HEK293 (cell line): ENCODE data around the gene GAST.

Source experiments
- CTCF ChIA-PET: fragments of 350-600 bp; formaldehyde crosslinking; extraction: SDS; loops from one replicate; lab custom pipeline; 2021; ENCODE audit warnings: antibody characterized with exemption; lab: Yijun Ruan, JAX
- POLR2A ChIA-PET: fragments of 300-600 bp; formaldehyde crosslinking; extraction: SDS; loops from one replicate; lab custom pipeline; 2020; ENCODE audit warnings: antibody characterized with exemption, inconsistent platforms; lab: Yijun Ruan, JAX
- H3K27ac ChIP-seq: fragments of 200-500 bp; sonication (Bioruptor generic); 2 replicates; pipeline ENCODE4 v1.5.1; 2014; ENCODE audit warnings: low read depth, low read length, control low read depth, inconsistent platforms; ENCODE audit errors: extremely low read depth
- H3K36me3 ChIP-seq, 2 experiments: fragments of 200-500 bp in 1 of 2; sonication (Bioruptor generic) in 1 of 2; 1 replicate in 1 of 2; 2 replicates in 1 of 2; pipeline ENCODE4 v1.5.1; 2014 to 2017; ENCODE audit warnings: inconsistent platforms in 2 of 2, low read length in 2 of 2; ENCODE audit not compliant: control insufficient read depth in 2 of 2, insufficient read depth in 1 of 2
- H3K4me1 ChIP-seq: fragments of 200-500 bp; sonication (Bioruptor generic); 2 replicates; pipeline ENCODE4 v1.5.1; 2014; ENCODE audit warnings: mild to moderate bottlenecking, low read length, inconsistent platforms; ENCODE audit not compliant: control insufficient read depth, insufficient read depth
- H3K4me3 ChIP-seq: 2 replicates; pipeline ENCODE4 v1.5.1; 2011; ENCODE audit warnings: low read depth, mild to moderate bottlenecking, control low read depth, low read length, moderate library complexity
- H3K9me3 ChIP-seq: fragments of 200-500 bp; sonication (Bioruptor generic); 2 replicates; pipeline ENCODE4 v1.5.1; 2014; ENCODE audit warnings: low read depth, low read length, inconsistent platforms; ENCODE audit not compliant: control insufficient read depth, insufficient read depth
- GLI4 ChIP-seq: fragments of 450-650 bp; formaldehyde crosslinking; IDR thresholded peaks from 2 replicates; pipeline ENCODE4 v1.5.1; 2016; ENCODE audit warnings: missing biosample characterization, missing genetic modification characterization
- SP7 ChIP-seq: fragments of 450-650 bp; formaldehyde crosslinking; IDR thresholded peaks from 2 replicates; pipeline ENCODE4 v1.5.1; 2016; ENCODE audit warnings: missing biosample characterization, missing genetic modification characterization
- TCF7L2 ChIP-seq: IDR thresholded peaks from 2 replicates; pipeline ENCODE4 v1.6.1; 2011; ENCODE audit warnings: low read depth, mild to moderate bottlenecking, inconsistent platforms, low read length, moderate library complexity, borderline replicate concordance
- ZBTB48 ChIP-seq: fragments of 450-650 bp; formaldehyde crosslinking; IDR thresholded peaks from 2 replicates; pipeline ENCODE4 v1.5.1; 2016; ENCODE audit warnings: missing biosample characterization, missing genetic modification characterization
- ZBTB7A ChIP-seq: fragments of 450-650 bp; formaldehyde crosslinking; IDR thresholded peaks from 2 replicates; pipeline ENCODE4 v1.5.1; 2016; ENCODE audit warnings: low read depth, missing biosample characterization, missing genetic modification characterization
- ZFHX2 ChIP-seq: fragments of 450-650 bp; formaldehyde crosslinking; conservative IDR thresholded peaks from 2 replicates; pipeline ENCODE4 v1.5.1; 2016; ENCODE audit warnings: missing biosample characterization, missing genetic modification characterization
- ZNF132 ChIP-seq: fragments of 450-650 bp; formaldehyde crosslinking; IDR thresholded peaks from 2 replicates; pipeline ENCODE4 v1.5.1; 2017; ENCODE audit warnings: missing biosample characterization, missing genetic modification characterization, borderline replicate concordance
- ZNF140 ChIP-seq: fragments of 450-650 bp; formaldehyde crosslinking; IDR thresholded peaks from 2 replicates; pipeline ENCODE4 v1.5.1; 2016; ENCODE audit warnings: missing biosample characterization, missing genetic modification characterization
- ZNF37A ChIP-seq: fragments of 450-650 bp; IDR thresholded peaks from 2 replicates; pipeline ENCODE4 v1.5.1; 2018; ENCODE audit warnings: missing biosample characterization, missing genetic modification characterization
- ZNF423 ChIP-seq: fragments of 450-650 bp; formaldehyde crosslinking; IDR thresholded peaks from 2 replicates; pipeline ENCODE4 v1.5.1; 2016; ENCODE audit warnings: missing biosample characterization, missing genetic modification characterization
- ZNF501 ChIP-seq: fragments of 450-650 bp; formaldehyde crosslinking; IDR thresholded peaks from 2 replicates; pipeline ENCODE4 v1.5.1; 2016; ENCODE audit warnings: missing biosample characterization, missing genetic modification characterization
- ZNF561 ChIP-seq: fragments of 450-650 bp; IDR thresholded peaks from 2 replicates; pipeline ENCODE4 v1.5.1; 2018; ENCODE audit warnings: missing biosample characterization, missing genetic modification characterization, borderline replicate concordance
- ZNF610 ChIP-seq: fragments of 450-650 bp; formaldehyde crosslinking; IDR thresholded peaks from 2 replicates; pipeline ENCODE4 v1.5.1; 2016; ENCODE audit warnings: missing biosample characterization, missing genetic modification characterization, borderline replicate concordance
- ZNF623 ChIP-seq: fragments of 450-650 bp; formaldehyde crosslinking; IDR thresholded peaks from 2 replicates; pipeline ENCODE4 v1.5.1; 2016; ENCODE audit warnings: missing biosample characterization, missing genetic modification characterization
- ZNF629 ChIP-seq: fragments of 450-650 bp; formaldehyde crosslinking; IDR thresholded peaks from 2 replicates; pipeline ENCODE4 v1.5.1; 2017; ENCODE audit warnings: missing biosample characterization, missing genetic modification characterization
- ZNF76 ChIP-seq: fragments of 450-650 bp; formaldehyde crosslinking; IDR thresholded peaks from 2 replicates; pipeline ENCODE4; 2016; ENCODE audit warnings: low read depth, missing biosample characterization, missing genetic modification characterization, borderline replicate concordance
- ZSCAN30 ChIP-seq: fragments of 450-650 bp; IDR thresholded peaks from 2 replicates; pipeline ENCODE4 v1.5.1; 2018; ENCODE audit warnings: missing biosample characterization, mild to moderate bottlenecking, missing genetic modification characterization, moderate library complexity
- TF ChIP-seq, protein P1 (sequence below): fragments of 450-650 bp; formaldehyde crosslinking; IDR thresholded peaks from 2 replicates; pipeline ENCODE4 v1.5.1; 2016; ENCODE audit warnings: missing biosample characterization, missing genetic modification characterization, low read depth
- TF ChIP-seq, protein P2 (sequence below): fragments of 450-650 bp; formaldehyde crosslinking; IDR thresholded peaks from 2 replicates; pipeline ENCODE4 v1.5.1; 2016; ENCODE audit warnings: missing biosample characterization, missing genetic modification characterization
- TF ChIP-seq, protein P3 (sequence below): fragments of 450-650 bp; formaldehyde crosslinking; IDR thresholded peaks from 2 replicates; pipeline ENCODE4 v1.5.1; 2016; ENCODE audit warnings: missing biosample characterization, missing genetic modification characterization
- TF ChIP-seq, protein P4 (sequence below): fragments of 450-650 bp; formaldehyde crosslinking; IDR thresholded peaks from 2 replicates; pipeline ENCODE4 v1.5.1; 2016; ENCODE audit warnings: missing biosample characterization, missing genetic modification characterization

GAST gene

DNA sequence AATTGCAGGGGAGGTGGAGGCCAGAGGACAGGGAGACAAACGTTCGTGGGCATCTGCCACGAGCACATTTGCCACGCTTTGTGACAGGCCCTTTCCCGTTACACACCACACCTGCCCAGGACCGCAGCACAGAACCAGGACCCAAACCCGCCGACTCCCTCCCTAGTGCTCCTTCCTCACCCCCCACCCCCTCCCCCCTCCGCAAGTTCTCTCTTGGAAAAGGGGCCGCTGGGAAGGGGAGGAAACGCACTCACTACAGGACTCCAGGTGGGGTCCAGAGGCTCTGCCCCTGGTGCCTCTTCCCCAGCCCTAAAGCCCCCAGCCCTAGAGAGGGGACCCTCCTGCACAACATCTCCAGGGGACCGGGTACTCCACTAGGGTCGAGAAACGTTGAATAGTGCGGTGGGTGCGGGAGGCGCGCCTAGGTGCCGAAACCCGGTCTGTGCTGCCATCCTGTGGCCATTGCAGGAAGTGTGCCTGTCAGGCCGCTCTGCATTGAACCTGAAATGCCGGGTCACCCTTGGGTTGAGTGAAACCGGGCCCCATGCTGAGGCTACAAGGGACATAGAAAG, 45.3 kb upstream of the GAST start (continued):
- TF ChIP-seq ZSCAN30 (tag by site-specific recombination) (peak; percentile 81; the same call in 1 of the 2 replicates), ZNF37A (tag by site-specific recombination) (no peak), ZNF132 (no peak), ZNF610 (tag by site-specific recombination) (peak; percentile 42; the same call in 1 of the 2 replicates), ZNF629 (0 out of 2 replicates have a peak, but pooled peaks have one; percentile 31), ZFHX2 (tag by site-specific recombination) (no peak), ZNF140 (no peak), GLI4 (no peak), ZBTB7A (tag by site-specific recombination) (0 out of 2 replicates have a peak, but pooled peaks have one; percentile 42), ZBTB48 (tag by site-specific recombination) (peak; percentile 90), SP7 (peak; percentile 40; the same call in 1 of the 2 replicates), TCF7L2 (no peak), ZNF501 (tag by site-specific recombination) (0 out of 2 replicates have a peak, but pooled peaks have one; percentile 59), ZNF423 (tag by site-specific recombination) (peak; percentile 49; the same call in 1 of the 2 replicates), ZNF561 (tag by site-specific recombination) (peak; percentile 68; the same call in 1 of the 2 replicates)
- TF ChIP-seq, protein P1, sequence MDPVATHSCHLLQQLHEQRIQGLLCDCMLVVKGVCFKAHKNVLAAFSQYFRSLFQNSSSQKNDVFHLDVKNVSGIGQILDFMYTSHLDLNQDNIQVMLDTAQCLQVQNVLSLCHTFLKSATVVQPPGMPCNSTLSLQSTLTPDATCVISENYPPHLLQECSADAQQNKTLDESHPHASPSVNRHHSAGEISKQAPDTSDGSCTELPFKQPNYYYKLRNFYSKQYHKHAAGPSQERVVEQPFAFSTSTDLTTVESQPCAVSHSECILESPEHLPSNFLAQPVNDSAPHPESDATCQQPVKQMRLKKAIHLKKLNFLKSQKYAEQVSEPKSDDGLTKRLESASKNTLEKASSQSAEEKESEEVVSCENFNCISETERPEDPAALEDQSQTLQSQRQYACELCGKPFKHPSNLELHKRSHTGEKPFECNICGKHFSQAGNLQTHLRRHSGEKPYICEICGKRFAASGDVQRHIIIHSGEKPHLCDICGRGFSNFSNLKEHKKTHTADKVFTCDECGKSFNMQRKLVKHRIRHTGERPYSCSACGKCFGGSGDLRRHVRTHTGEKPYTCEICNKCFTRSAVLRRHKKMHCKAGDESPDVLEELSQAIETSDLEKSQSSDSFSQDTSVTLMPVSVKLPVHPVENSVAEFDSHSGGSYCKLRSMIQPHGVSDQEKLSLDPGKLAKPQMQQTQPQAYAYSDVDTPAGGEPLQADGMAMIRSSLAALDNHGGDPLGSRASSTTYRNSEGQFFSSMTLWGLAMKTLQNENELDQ (tag by site-specific recombination) = no peak
- TF ChIP-seq, protein P2, sequence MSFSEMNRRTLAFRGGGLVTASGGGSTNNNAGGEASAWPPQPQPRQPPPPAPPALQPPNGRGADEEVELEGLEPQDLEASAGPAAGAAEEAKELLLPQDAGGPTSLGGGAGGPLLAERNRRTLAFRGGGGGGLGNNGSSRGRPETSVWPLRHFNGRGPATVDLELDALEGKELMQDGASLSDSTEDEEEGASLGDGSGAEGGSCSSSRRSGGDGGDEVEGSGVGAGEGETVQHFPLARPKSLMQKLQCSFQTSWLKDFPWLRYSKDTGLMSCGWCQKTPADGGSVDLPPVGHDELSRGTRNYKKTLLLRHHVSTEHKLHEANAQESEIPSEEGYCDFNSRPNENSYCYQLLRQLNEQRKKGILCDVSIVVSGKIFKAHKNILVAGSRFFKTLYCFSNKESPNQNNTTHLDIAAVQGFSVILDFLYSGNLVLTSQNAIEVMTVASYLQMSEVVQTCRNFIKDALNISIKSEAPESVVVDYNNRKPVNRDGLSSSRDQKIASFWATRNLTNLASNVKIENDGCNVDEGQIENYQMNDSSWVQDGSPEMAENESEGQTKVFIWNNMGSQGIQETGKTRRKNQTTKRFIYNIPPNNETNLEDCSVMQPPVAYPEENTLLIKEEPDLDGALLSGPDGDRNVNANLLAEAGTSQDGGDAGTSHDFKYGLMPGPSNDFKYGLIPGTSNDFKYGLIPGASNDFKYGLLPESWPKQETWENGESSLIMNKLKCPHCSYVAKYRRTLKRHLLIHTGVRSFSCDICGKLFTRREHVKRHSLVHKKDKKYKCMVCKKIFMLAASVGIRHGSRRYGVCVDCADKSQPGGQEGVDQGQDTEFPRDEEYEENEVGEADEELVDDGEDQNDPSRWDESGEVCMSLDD (tag by site-specific recombination) = peak; percentile 88

DNA sequence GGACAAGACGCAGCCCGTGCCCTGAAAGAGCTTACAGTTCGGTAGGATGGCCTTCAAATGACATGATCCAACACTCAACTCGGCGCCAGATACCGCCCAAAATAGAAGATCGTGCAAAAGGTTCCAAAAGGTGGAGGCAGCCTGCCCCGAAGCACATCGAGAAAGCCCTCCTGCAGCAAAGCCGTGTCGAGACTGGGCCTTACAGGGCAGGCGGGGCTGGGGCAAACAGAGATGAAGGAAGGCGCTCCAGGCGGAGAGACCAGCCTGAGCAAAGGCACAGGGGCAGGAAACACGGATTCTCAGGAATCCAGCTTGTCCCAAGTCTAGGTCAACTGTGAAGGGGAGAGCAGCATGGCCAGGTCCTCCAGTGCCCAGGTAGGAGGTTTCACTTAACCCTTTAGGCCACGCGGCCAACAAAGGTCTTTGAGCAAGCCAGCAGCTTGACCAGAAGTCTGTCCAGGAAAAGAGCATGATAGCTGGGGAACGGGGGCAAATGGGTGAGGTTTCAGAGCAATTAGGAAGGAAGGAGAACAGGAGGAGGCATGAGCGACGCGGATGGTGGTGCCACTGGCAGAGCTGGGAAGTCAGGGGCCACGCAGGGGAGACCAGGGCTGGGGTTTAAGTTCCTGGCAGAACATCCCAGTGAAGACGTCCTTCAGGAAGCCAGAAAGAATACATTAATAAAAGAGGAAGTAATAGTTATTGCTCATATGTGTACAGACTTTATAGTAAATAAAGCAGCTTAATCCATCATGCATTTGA, 44.7 kb upstream of the GAST start:
- Histone ChIP-seq H3K9me3 (no peaks in the 10 kb centered on the region), H3K4me3 (no peak overlapping the region)
- ChIA-PET CTCF (interaction anchor here (0.5 to 12.6 kb wide), 42 partner anchors 12 to 1172 kb away, joined by 3 to 567 read pairs (median 4); partner anchors contain the start of genes EIF1, HAP1 and KRT34), POLR2A (interaction anchor here (4.0 kb wide), 1 partner anchor 21 kb away, joined by 53 read pairs; the partner anchor contains the start of gene EIF1)
- TF ChIP-seq ZNF623 (tag by site-specific recombination) (peak; percentile 69), ZNF76 (tag by site-specific recombination) (no peak)
- TF ChIP-seq, protein P3, sequence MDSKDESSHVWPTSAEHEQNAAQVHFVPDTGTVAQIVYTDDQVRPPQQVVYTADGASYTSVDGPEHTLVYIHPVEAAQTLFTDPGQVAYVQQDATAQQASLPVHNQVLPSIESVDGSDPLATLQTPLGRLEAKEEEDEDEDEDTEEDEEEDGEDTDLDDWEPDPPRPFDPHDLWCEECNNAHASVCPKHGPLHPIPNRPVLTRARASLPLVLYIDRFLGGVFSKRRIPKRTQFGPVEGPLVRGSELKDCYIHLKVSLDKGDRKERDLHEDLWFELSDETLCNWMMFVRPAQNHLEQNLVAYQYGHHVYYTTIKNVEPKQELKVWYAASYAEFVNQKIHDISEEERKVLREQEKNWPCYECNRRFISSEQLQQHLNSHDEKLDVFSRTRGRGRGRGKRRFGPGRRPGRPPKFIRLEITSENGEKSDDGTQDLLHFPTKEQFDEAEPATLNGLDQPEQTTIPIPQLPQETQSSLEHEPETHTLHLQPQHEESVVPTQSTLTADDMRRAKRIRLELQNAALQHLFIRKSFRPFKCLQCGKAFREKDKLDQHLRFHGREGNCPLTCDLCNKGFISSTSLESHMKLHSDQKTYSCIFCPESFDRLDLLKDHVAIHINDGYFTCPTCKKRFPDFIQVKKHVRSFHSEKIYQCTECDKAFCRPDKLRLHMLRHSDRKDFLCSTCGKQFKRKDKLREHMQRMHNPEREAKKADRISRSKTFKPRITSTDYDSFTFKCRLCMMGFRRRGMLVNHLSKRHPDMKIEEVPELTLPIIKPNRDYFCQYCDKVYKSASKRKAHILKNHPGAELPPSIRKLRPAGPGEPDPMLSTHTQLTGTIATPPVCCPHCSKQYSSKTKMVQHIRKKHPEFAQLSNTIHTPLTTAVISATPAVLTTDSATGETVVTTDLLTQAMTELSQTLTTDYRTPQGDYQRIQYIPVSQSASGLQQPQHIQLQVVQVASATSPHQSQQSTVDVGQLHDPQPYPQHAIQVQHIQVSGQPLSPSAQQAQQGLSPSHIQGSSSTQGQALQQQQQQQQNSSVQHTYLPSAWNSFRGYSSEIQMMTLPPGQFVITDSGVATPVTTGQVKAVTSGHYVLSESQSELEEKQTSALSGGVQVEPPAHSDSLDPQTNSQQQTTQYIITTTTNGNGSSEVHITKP (tag by site-specific recombination) = peak; percentile 22; the same call in 1 of the 2 replicates
- TF ChIP-seq, protein P4, sequence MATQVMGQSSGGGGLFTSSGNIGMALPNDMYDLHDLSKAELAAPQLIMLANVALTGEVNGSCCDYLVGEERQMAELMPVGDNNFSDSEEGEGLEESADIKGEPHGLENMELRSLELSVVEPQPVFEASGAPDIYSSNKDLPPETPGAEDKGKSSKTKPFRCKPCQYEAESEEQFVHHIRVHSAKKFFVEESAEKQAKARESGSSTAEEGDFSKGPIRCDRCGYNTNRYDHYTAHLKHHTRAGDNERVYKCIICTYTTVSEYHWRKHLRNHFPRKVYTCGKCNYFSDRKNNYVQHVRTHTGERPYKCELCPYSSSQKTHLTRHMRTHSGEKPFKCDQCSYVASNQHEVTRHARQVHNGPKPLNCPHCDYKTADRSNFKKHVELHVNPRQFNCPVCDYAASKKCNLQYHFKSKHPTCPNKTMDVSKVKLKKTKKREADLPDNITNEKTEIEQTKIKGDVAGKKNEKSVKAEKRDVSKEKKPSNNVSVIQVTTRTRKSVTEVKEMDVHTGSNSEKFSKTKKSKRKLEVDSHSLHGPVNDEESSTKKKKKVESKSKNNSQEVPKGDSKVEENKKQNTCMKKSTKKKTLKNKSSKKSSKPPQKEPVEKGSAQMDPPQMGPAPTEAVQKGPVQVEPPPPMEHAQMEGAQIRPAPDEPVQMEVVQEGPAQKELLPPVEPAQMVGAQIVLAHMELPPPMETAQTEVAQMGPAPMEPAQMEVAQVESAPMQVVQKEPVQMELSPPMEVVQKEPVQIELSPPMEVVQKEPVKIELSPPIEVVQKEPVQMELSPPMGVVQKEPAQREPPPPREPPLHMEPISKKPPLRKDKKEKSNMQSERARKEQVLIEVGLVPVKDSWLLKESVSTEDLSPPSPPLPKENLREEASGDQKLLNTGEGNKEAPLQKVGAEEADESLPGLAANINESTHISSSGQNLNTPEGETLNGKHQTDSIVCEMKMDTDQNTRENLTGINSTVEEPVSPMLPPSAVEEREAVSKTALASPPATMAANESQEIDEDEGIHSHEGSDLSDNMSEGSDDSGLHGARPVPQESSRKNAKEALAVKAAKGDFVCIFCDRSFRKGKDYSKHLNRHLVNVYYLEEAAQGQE = no peak
- TF ChIP-seq, all 188 proteins: peak for 2
- Histone ChIP-seq H3K36me3 (no peaks in the 10 kb centered on the region), H3K4me1 (peaks cover 3% of the 10 kb centered on the region), H3K27ac (no peak overlapping the region)
